Adipose tissue (tissue), 3 donors: Measurements from ENCODE around the gene GPC3. TPM values are rescaled to one million over a fixed set of nuclear protein-coding genes. Genes with fewer than 3 reads are reported as not detected.
"Not testable (repeated sequence)": the region's sequence is repeated elsewhere in the genome, so short reads cannot be mapped to it uniquely, and the experiment has no call there.

Source experiments
- H3K27ac ChIP-seq: one replicate; pipeline ENCODE4 v1.5.1; 2013; ENCODE audit warnings: low read depth, low read length
- WGBS, 3 donors: extraction: QIAGEN DNeasy Blood & Tissue Kit; methylation state at CpG; one replicate each; pipeline ENCODE4 v1.1.7; 2013; 5-methylcytosine and 5-hydroxymethylcytosine counted together
- polyA plus RNA-seq, 3 donors: library from polyadenylated mRNA; stranded (reverse); fragments of 200-250 nt; gene quantifications; one replicate each; pipeline ENCODE4 v1.2.3, GENCODE V29; 2013
- donor health status: healthy with polysubstance abuse.
- donor health status: Bipolar disorder and iron deficiency.
- donor health status: healthy.

GPC3 gene
- polyA plus RNA-seq, 3 donors = 5.0 to 58.6 (median 14.1) TPM

- H3K27ac ChIP-seq = no peak overlapping the region
- WGBS, 3 donors = 68 to 90% (median 90%) methylated on average over 2 of the region's 2 CpGs
These were observed 68.2 kb downstream of the GPC3 start for GRCh38 chrX:133916984-133917722.

DNA sequence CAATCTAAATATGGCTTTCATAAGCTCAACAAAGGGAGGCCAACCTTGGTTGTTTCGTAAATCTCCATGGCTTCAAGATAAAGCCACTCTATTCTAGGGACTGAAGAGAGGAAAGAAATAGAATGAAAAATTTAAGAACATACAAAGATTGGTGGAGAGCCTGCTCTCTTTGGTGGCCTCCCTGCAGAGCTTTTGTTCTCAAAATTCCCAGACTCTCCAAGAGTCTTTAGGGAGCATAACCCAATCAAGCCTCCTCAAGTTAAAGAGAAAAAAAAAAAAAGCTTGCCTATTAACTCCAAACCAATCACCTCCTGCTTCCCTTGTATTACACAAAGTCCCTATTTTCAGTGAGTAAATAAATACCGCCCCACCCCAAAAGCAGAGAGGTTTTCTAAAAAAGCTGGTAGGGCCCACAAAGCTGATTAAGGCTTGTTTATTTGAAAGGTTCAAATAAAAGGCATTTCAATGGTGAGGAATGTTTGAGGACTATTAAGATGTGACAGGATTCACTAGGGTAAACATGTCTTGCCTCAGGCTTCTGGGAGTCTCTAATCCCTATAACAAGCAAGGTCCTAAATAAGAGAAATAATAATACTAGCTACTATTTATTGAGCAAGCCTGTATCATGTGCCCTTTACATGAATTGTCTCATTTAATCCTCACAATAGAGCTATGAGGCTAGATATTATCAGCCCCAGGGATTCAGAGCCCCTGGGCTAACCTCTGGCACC, 71.6 kb downstream of the GPC3 start:
- 60 to 92% (median 84%) methylated on average over 2 of the region's 2 CpGs for WGBS, 3 donors
- H3K27ac ChIP-seq = no peak overlapping the region

GRCh38 chrX:133913009-133913408, 72.4 kb downstream of the GPC3 start:
- 83 to 88% methylated on average over 1 of the region's 1 CpG; no CpG with 5 or more reads in 1 of the 3 donors for WGBS, 3 donors
- no peak overlapping the region for H3K27ac ChIP-seq

DNA sequence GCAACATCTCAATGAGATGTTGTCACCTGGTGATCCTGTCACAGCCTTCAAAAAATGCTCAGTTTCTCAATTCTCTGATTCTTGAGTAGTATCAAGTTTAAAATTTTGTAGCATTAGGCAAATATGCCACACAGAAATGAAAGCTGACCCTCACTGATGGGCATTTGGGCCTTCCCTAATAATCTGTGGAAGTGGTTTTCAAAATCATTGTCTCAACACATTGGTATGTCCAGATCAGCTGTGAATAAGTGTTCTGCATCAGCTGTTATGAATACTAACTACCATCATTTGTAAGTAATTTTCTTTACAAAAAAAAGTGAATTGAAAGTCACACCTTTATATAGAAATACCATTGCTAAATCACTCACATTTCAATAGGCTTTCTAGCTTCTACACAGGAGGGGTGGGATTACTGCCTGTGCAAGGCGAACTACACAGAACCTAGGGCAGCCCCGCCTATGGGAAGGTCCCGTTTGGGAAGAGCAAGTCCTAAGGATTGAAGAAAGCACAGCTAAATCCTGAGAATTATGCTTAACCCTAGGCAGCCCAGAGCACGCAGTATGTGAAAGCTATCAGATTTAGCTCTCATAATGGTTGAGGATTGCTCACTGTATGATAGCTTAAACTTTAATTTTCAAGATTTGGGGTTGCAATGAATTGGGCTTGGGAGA, 73.4 kb downstream of the GPC3 start:
- H3K27ac ChIP-seq = no peak overlapping the region
- 46 to 88% (median 64%) methylated on average over 4 of the region's 4 CpGs for WGBS, 3 donors

DNA sequence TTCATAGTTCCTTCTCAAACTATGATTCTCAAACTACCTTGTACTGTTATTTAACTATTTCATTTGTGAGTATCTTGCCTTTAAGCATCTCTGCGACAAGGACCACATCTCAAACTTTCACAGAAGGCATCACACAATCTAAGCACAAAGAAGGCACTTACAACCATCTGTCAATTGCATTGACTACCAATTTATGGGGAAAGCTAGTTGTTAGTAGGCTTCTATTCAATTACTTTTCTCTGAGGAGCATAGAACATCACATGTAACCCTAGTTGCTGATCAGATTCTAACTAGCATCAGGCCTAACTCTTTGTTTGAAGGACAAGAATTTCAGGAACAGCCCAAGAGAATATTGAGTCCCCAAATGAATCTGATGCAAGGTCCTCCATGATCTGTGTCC, 74.9 kb downstream of the GPC3 start:
- 72 to 90% (median 82%) methylated on average over 1 of the region's 1 CpG for WGBS, 3 donors
- no peak overlapping the region for H3K27ac ChIP-seq

DNA sequence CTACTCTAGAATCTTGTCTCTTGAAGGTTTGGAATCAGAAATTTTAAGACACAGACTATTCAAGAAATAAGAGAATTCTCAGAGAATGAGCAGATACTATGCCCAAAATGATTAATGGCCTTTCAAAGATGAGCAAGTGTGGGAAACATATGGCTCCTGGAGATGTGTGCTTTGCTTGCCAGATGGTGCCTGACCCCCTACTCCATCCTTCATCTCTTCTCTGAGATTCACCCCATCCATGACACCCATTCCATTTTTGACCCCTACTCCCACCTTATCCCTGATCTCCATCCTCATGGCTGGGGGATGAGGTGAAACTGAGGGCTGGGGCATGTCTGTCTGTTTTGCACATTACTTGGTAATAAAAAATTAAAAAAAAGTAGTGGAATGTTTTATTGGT, 75.5 kb downstream of the GPC3 start:
- no peak overlapping the region for H3K27ac ChIP-seq

DNA sequence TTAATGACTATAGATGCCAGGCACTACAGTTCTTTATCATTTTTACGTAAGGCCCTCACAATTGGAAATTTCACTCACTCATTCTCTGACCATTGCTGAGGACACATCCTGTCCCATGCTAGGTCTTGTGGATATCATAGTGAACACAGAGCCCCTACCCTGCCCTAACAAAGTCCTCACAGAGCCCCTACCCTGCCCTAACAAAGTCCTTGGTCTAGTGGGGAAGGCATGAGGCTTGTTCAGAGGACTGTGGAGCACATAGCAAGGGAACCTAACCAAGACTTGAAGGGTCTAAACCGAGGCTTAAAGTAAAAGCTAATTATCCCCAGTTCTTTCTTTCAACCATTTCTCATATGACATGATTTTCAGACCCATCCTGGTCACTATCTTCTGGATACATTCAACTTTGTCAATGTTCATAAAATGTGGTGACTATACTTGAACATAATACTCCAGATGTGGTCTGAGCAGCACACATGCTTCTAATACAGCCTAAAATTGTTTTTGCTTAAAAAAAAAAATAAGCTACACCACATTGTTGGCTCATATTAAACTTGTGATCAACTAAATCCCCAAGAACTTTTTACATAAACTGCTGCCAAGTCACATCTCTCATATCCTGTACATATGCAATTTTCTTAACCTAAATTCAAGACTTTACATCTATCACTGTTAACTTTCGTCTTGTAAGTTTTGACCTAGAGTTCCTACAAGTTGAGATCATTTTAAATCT, 77.0 kb downstream of the GPC3 start:
- 58 to 79% (median 77%) methylated on average over 3 of the region's 3 CpGs for WGBS, 3 donors

DNA sequence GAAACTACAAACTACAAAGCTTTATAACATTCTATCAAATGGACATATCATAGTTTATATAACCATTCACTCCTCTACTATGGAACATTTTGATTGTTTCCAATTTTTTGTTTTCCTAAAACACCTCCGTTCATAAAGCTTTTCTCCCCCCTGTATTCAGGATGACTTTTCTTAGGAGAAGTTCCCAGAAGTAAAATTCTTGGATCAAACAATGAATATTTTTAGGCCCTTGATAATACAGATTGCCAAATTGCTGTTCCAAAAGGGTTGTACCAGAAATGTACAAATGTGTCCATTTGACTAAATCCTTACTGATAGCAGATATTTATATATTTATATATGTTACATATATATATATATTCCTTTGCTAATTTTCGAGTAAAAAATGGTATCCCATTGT, 77.8 kb downstream of the GPC3 start:
- 54 to 73% (median 71%) methylated on average over 2 of the region's 2 CpGs for WGBS, 3 donors
- no peak overlapping the region for H3K27ac ChIP-seq

More for the DNA sequence above, 77.0 kb downstream of the GPC3 start:
- H3K27ac ChIP-seq = no peak overlapping the region

DNA sequence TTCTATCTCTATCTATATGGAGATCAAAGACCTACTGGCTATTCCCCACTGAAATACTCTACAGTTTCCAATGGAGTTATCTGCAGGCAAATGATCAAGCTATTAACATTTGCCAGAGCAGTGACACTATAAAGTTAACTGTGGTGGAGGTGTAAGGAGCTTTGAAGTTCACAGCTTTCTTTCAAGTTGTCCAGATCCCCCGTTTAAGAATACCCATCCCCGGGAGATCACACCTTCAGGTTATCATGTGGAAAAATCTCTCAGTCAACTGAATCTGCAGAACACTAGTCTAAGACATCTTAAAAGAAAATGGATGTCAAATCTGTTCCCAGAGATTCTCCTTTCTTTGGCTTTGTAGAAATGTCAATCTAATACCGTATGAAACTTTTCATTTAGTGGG, 80.1 kb downstream of the GPC3 start:
- 69 to 86% (median 77%) methylated on average over 3 of the region's 3 CpGs for WGBS, 3 donors
- H3K27ac ChIP-seq = no peak overlapping the region

- 70 to 78% (median 76%) methylated on average over 4 of the region's 4 CpGs for WGBS, 3 donors
- no peak overlapping the region for H3K27ac ChIP-seq
These were observed 87.7 kb downstream of the GPC3 start for GRCh38 chrX:133897593-133898163.

DNA sequence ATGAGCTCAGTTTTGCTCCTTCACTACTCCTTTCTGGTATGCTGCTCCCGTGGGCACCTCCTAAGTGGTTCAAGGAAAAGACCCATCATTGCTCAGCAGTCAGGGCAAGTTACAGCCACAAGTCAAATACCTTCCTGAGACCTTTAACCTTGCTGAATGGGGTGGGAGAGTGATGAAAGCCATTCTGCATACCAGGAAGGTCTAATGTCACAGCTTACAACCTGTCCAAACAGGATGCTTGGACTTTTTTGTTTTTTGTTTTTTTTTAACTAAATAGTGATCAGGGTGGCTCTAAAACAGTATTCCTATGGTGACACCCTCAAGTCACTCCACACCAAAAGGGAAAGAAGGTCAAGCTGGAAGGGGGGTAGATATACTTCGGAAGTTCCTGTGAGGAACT, 93.1 kb downstream of the GPC3 start:
- H3K27ac ChIP-seq = no peak overlapping the region
- WGBS, 3 donors = 49 to 69% (median 66%) methylated on average over 2 of the region's 2 CpGs

DNA sequence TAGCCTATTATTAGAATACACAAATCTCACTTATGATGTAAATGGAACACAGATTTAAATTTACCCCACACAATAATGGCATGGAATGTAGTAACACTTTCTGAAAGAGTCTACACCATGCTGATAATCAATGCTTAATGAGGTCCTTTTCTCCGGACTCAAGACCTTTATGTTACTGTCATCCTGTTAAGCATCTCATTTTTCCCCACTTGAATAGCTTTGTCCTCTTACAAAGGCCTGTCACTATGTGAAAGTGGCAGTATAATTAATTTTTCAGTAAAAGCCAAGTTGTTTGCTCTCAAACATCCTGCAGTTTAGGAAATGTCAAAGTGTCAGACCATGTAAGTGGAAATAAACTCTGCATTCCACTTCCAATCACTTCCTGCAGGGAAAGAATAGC, 96.4 kb downstream of the GPC3 start:
- 61 to 79% (median 72%) methylated on average over 1 of the region's 1 CpG for WGBS, 3 donors
- H3K27ac ChIP-seq = no peak overlapping the region

- 79 to 92% (median 83%) methylated on average over 2 to 3 of the region's 3 CpGs for WGBS, 3 donors
These were observed 97.3 kb downstream of the GPC3 start for GRCh38 chrX:133888084-133888483.

DNA sequence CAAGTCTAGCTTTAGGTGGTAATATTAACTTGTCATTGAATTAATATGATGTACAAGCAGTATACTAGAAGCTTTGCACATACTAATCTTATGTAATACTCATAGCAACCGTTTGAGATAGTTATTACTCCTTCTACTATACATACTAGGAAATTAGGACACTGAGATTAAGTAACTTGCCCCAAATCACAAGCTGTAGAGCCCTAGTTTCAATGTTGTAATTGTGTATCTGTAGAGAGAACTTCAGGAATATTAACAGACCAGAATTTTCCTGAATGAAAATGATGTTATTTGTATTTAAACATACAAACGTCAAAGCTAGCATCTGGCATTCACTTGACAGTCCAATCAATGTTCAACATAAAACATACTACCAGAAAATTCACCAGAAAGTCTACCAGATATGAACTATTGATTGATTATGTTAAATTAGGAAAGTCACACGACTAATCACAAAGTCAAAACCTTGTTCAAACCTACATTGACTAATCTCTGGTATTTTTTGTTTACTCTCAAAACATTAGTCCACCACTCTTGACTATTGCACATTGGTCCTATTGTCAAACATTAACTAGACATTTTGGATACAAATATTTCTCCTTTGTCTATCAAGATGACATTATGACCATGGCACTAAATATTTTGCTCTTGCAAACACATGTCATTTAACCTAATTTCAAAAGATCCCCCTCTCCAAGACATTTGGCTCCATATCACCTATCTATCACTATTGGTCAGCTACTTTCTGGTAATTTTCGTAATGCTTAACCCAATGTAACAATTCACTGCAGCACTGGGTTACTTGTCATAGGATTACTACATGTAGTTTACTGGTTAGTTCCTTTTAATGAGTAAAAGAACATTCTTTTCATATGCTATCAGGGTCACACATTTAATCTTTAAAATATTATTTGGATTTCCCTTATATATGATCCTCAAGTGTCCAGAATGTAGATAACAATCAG, 100.7 kb downstream of the GPC3 start:
- WGBS, 3 donors = 19 to 73% (median 49%) methylated on average over 4 of the region's 4 CpGs

More at GRCh38 chrX:133888084-133888483, 97.3 kb downstream of the GPC3 start:
- H3K27ac ChIP-seq = not testable (repeated sequence)

GRCh38 chrX:133881893-133882292, 103.5 kb downstream of the GPC3 start:
- 44 to 82% (median 72%) methylated on average over 7 of the region's 7 CpGs for WGBS, 3 donors
- H3K27ac ChIP-seq = no peak overlapping the region

More for the DNA sequence above, 100.7 kb downstream of the GPC3 start:
- H3K27ac ChIP-seq = no peak overlapping the region

GRCh38 chrX:133881007-133881406, 104.4 kb downstream of the GPC3 start:
- 69 to 92% (median 92%) methylated on average over 4 of the region's 4 CpGs for WGBS, 3 donors
- no peak overlapping the region for H3K27ac ChIP-seq

DNA sequence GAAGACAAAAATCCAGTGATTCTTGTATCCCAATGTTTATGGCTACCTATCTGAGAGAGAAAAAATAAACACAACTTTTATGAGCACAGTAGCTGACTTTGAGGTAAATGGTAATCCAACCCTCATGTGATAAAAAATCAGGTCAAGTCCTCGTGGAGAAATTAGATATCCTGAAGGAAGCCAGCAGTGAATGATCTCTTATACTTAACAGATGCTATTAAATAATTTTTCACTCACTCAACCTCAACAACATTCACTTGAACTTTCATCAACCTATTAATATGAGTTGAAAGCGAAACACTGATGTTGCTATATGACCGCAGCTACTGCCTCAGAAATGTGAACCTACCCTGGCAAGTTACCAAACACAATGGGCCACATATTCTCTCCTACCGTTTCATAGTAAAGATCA, 105.4 kb downstream of the GPC3 start:
- WGBS, 3 donors = 64 to 67% (median 66%) methylated on average over 4 of the region's 4 CpGs
- H3K27ac ChIP-seq = no peak overlapping the region
